HepG2 (cell line): ENCODE measurements around the gene PNN. TPM values are rescaled to one million over a fixed set of nuclear protein-coding genes. Genes with fewer than 3 reads are reported as not detected.

Experiments used
- ARNTL ChIP-seq: sonication (generic); formaldehyde crosslinking; IDR thresholded peaks from 2 replicates; pipeline ENCODE4 v1.4.0; 2020; ENCODE audit warnings: mild to moderate bottlenecking, missing genetic modification reagents
- BCL6 ChIP-seq: IDR thresholded peaks from 2 replicates; pipeline ENCODE4 v1.6.1; 2016; ENCODE audit warnings: missing genetic modification reagents, missing compliant biosample characterization
- BRF2 ChIP-seq: sonication (generic); formaldehyde crosslinking; IDR thresholded peaks from 2 replicates; pipeline ENCODE4 v1.8.1; 2022; ENCODE audit warnings: mild to moderate bottlenecking, missing genetic modification reagents
- DPF2 ChIP-seq: sonication (generic); formaldehyde crosslinking; IDR thresholded peaks from 2 replicates; pipeline ENCODE4 v1.4.0; 2020; ENCODE audit warnings: mild to moderate bottlenecking, low read depth, missing genetic modification reagents, borderline replicate concordance
- E2F5 ChIP-seq: sonication (generic); formaldehyde crosslinking; conservative IDR thresholded peaks from 2 replicates; pipeline ENCODE4 v1.4.0; 2020; ENCODE audit warnings: missing genetic modification reagents
- EED ChIP-seq: sonication (generic); formaldehyde crosslinking; IDR thresholded peaks from 2 replicates; pipeline ENCODE4 v1.5.0; 2020; ENCODE audit warnings: mild to moderate bottlenecking, missing genetic modification reagents
- ELF3 ChIP-seq: IDR thresholded peaks from 2 replicates; pipeline ENCODE4 v1.6.1; 2016; ENCODE audit warnings: missing genetic modification reagents, missing compliant biosample characterization
- FOXK2 ChIP-seq: fragments of 450-650 bp; IDR thresholded peaks from 2 replicates; pipeline ENCODE4 v1.6.1; 2016
- HDAC2 ChIP-seq: sonication (generic); formaldehyde crosslinking; IDR thresholded peaks from 2 replicates; pipeline ENCODE4 v1.4.0; 2020; ENCODE audit warnings: missing genetic modification reagents
- HDAC6 ChIP-seq: fragments of 200-600 bp; sonication (generic); IDR thresholded peaks from 2 replicates; pipeline ENCODE4 v1.7.0; 2017; ENCODE audit warnings: mild to moderate bottlenecking, antibody characterized with exemption, low read length, low read depth
- HMGA1 ChIP-seq: sonication (generic); formaldehyde crosslinking; conservative IDR thresholded peaks from 2 replicates; pipeline ENCODE4 v1.4.0; 2020; ENCODE audit warnings: missing genetic modification reagents
- HMGXB4 ChIP-seq, 2 experiments: sonication (generic) in 1 of 2; formaldehyde crosslinking in 1 of 2; IDR thresholded peaks; 2 replicates each; pipeline versions ENCODE4 v1.4.0 to v1.6.1; 2018 to 2020; ENCODE audit warnings: missing genetic modification reagents in 2 of 2, borderline replicate concordance in 1 of 2, low read depth in 1 of 2, mild to moderate bottlenecking in 1 of 2, missing biosample characterization in 1 of 2
- KAT2B ChIP-seq: fragments of 150-350 bp; IDR thresholded peaks from 2 replicates; pipeline ENCODE4 v1.6.1; 2014; ENCODE audit warnings: low read depth, low read length, borderline replicate concordance
- MATR3 ChIP-seq: sonication (generic); formaldehyde crosslinking; IDR thresholded peaks from 2 replicates; pipeline ENCODE4 v1.4.0; 2020; ENCODE audit warnings: missing genetic modification reagents
- MBNL3 ChIP-seq: fragments of 250-450 bp; sonication (Bioruptor Pico); conservative IDR thresholded peaks from 2 replicates; pipeline ENCODE4 v1.8.0; 2022; ENCODE audit warnings: mild to moderate bottlenecking, inconsistent platforms
- MXD4 ChIP-seq: IDR thresholded peaks from 2 replicates; pipeline ENCODE4 v1.6.1; 2016; ENCODE audit warnings: mild to moderate bottlenecking, missing biosample characterization, missing genetic modification reagents
- REPIN1 ChIP-seq: sonication (generic); formaldehyde crosslinking; IDR thresholded peaks from 2 replicates; pipeline ENCODE4 v1.8.0; 2022; ENCODE audit warnings: missing genetic modification reagents, low read depth, mild to moderate bottlenecking, borderline replicate concordance
- SAFB2 ChIP-seq: sonication (generic); formaldehyde crosslinking; IDR thresholded peaks from 2 replicates; pipeline ENCODE4 v1.5.1; 2020; ENCODE audit warnings: missing genetic modification reagents, low read depth, mild to moderate bottlenecking, borderline replicate concordance
- TBX2 ChIP-seq: sonication (generic); formaldehyde crosslinking; IDR thresholded peaks from 2 replicates; pipeline ENCODE4 v1.5.0; 2020; ENCODE audit warnings: missing genetic modification reagents, mild to moderate bottlenecking, borderline replicate concordance
- TSC22D2 ChIP-seq: sonication (generic); formaldehyde crosslinking; IDR thresholded peaks from 2 replicates; pipeline ENCODE4 v1.5.1; 2020; ENCODE audit warnings: missing genetic modification reagents, mild to moderate bottlenecking, borderline replicate concordance
- ZFP1 ChIP-seq: IDR thresholded peaks from 2 replicates; pipeline ENCODE4 v1.6.1; 2016
- ZNF143 ChIP-seq: sonication (generic); formaldehyde crosslinking; IDR thresholded peaks from 2 replicates; pipeline ENCODE4 v1.4.0; 2020; ENCODE audit warnings: missing genetic modification reagents
- ZNF274 ChIP-seq: sonication (generic); formaldehyde crosslinking; IDR thresholded peaks from 2 replicates; pipeline ENCODE4 v1.5.1; 2020; ENCODE audit warnings: mild to moderate bottlenecking, missing genetic modification reagents
- ZNF296 ChIP-seq: sonication (generic); formaldehyde crosslinking; conservative IDR thresholded peaks from 2 replicates; pipeline ENCODE4 v1.5.0; 2020; ENCODE audit warnings: mild to moderate bottlenecking, missing genetic modification reagents
- ZNF556 ChIP-seq: sonication (generic); formaldehyde crosslinking; IDR thresholded peaks from 2 replicates; pipeline ENCODE4 v1.4.0; 2020; ENCODE audit warnings: mild to moderate bottlenecking, missing genetic modification reagents, borderline replicate concordance
- ZNF7 ChIP-seq: IDR thresholded peaks from 2 replicates; pipeline ENCODE4 v1.6.1; 2016; ENCODE audit warnings: missing biosample characterization, missing genetic modification reagents
- ZNF773 ChIP-seq: sonication (generic); formaldehyde crosslinking; IDR thresholded peaks from 2 replicates; pipeline ENCODE4 v1.4.0; 2020; ENCODE audit warnings: missing genetic modification reagents, borderline replicate concordance
- polyA plus RNA-seq, 8 experiments: library from polyadenylated mRNA; depleted of rRNA in 3 of 8; stranded (reverse) in 7 of 8; unstranded in 1 of 8; fragments of >200 nt; fragmentation: Illumina TruSeq in 4 of 8; extraction: Trizol in 4 of 8; gene quantifications; 2 replicates each; pipeline versions ENCODE4 v1.2.1 to v1.2.3, GENCODE V29; 2011 to 2016; ENCODE audit warnings: low read depth in 4 of 8, missing spikeins in 1 of 8, mixed read lengths in 1 of 8; ENCODE audit not compliant: insufficient read depth in 1 of 8
- total RNA-seq, 5 experiments: library from RNA; depleted of rRNA; stranded (reverse); fragments of >200 nt; fragmentation: Illumina TruSeq; extraction: Trizol; gene quantifications; 2 replicates each; pipeline ENCODE4 v1.2.3, GENCODE V29; 2016; ENCODE audit warnings: low read depth in 1 of 5

The PNN gene
- total and polyA plus RNA-seq, 2 of the 13 experiments (the other 11 are each of a cell fraction or from before 2014, with no cell fraction given): 58.0 to 214 TPM

- TF ChIP-seq FOXK2 (no peak), MBNL3 (CRISPR knock-in tag) (no peak), BRF2 (CRISPR knock-in tag) (0 out of 2 replicates have a peak, but pooled peaks have one; percentile 44), ZNF296 (CRISPR knock-in tag) (0 out of 2 replicates have a peak, but pooled peaks have one; percentile 23), ZFP1 (CRISPR knock-in tag) (no peak), ZNF7 (no peak), BCL6 (CRISPR knock-in tag) (no peak), TBX2 (CRISPR knock-in tag) (no peak), ZNF556 (CRISPR knock-in tag) (no peak), TSC22D2 (CRISPR knock-in tag) (0 out of 2 replicates have a peak, but pooled peaks have one; percentile 43), HDAC2 (CRISPR knock-in tag) (no peak), E2F5 (CRISPR knock-in tag) (no peak), HMGXB4 (CRISPR knock-in tag; IDR thresholded peaks at IDR 0.05; ENCODE audit: borderline replicate concordance in 1 of 2, low read depth in 1 of 2) (no peak), ZNF143 (CRISPR knock-in tag) (no peak), HDAC6 (no peak), KAT2B (no peak), EED (CRISPR knock-in tag) (no peak), ARNTL (no peak), ZNF773 (CRISPR knock-in tag) (no peak), REPIN1 (CRISPR knock-in tag) (no peak), HMGA1 (CRISPR knock-in tag) (no peak), SAFB2 (CRISPR knock-in tag) (no peak; the same call in 1 of the 2 replicates), MATR3 (no peak), DPF2 (CRISPR knock-in tag) (no peak), ZNF274 (CRISPR knock-in tag) (no peak), ELF3 (no peak; the same call in 1 of the 2 replicates), MXD4 (0 out of 2 replicates have a peak, but pooled peaks have one; percentile 29)
Measured at GRCh38 chr14:39184628-39185255, 9.7 kb downstream of the PNN start (continued).
